HepG2 (cell line): ENCODE results near the gene CYLD. TPM values are rescaled to one million over a fixed set of nuclear protein-coding genes. Genes with fewer than 3 reads are reported as not detected.

Experiments used
- CSRNP1 ChIP-seq: sonication (generic); formaldehyde crosslinking; IDR thresholded peaks from 2 replicates; pipeline ENCODE4 v1.8.1; 2023; ENCODE audit warnings: mild to moderate bottlenecking, missing genetic modification reagents
- HMG20A ChIP-seq: IDR thresholded peaks from 2 replicates; pipeline ENCODE4 v1.6.1; 2016; ENCODE audit warnings: borderline replicate concordance
- JARID2 ChIP-seq: sonication (generic); formaldehyde crosslinking; IDR thresholded peaks from 2 replicates; pipeline ENCODE4 v1.8.1; 2023; ENCODE audit warnings: missing genetic modification reagents, inconsistent platforms; ENCODE audit not compliant: insufficient replicate concordance
- MAZ ChIP-seq, 2 experiments: sonication (generic) in 1 of 2; formaldehyde crosslinking in 1 of 2; IDR thresholded peaks; 2 replicates each; pipeline versions ENCODE4 v1.5.0 to v1.6.1; 2012 to 2020; ENCODE audit warnings: low read depth in 2 of 2, mild to moderate bottlenecking in 2 of 2, borderline replicate concordance in 1 of 2, improper control_type of control experiment in 1 of 2, low read length in 1 of 2, missing genetic modification reagents in 1 of 2, moderate library complexity in 1 of 2
- MYC ChIP-seq: sonication (generic); formaldehyde crosslinking; IDR thresholded peaks from 2 replicates; pipeline ENCODE4 v1.9.0; 2021; ENCODE audit warnings: missing genetic modification reagents, borderline replicate concordance
- NCOA1 ChIP-seq: sonication (generic); formaldehyde crosslinking; IDR thresholded peaks from 2 replicates; pipeline ENCODE4 v1.9.0; 2021; ENCODE audit warnings: missing genetic modification reagents
- NFYC ChIP-seq: IDR thresholded peaks from 2 replicates; pipeline ENCODE4 v1.6.1; 2016; ENCODE audit warnings: missing genetic modification reagents, missing compliant biosample characterization
- PHB2 ChIP-seq: fragments of 450-650 bp; IDR thresholded peaks from 2 replicates; pipeline ENCODE4 v1.6.1; 2018; ENCODE audit not compliant: partially characterized antibody
- POGZ ChIP-seq: sonication (generic); formaldehyde crosslinking; IDR thresholded peaks from 2 replicates; pipeline ENCODE4 v1.4.0; 2020; ENCODE audit warnings: mild to moderate bottlenecking, missing genetic modification reagents
- REXO4 ChIP-seq: sonication (generic); formaldehyde crosslinking; IDR thresholded peaks from 2 replicates; pipeline ENCODE4 v1.8.0; 2022; ENCODE audit warnings: missing genetic modification reagents, mild to moderate bottlenecking, borderline replicate concordance
- SNAPC2 ChIP-seq: sonication (generic); formaldehyde crosslinking; IDR thresholded peaks from 2 replicates; pipeline ENCODE4 v1.8.1; 2022; ENCODE audit warnings: mild to moderate bottlenecking, missing genetic modification reagents
- SRSF1 ChIP-seq: fragments of 200-400 bp; formaldehyde crosslinking; optimal IDR thresholded peaks from 2 replicates; pipeline ENCODE3; 2017; ENCODE audit warnings: mild to moderate bottlenecking, low read depth, low read length, moderate library complexity
- STAT5B ChIP-seq: sonication (generic); formaldehyde crosslinking; IDR thresholded peaks from 2 replicates; pipeline ENCODE4 v1.4.0; 2020; ENCODE audit warnings: missing genetic modification reagents
- ZMAT3 ChIP-seq: sonication (generic); formaldehyde crosslinking; conservative IDR thresholded peaks from 2 replicates; pipeline ENCODE4 v1.7.0; 2021; ENCODE audit warnings: missing genetic modification reagents
- ZNF230 ChIP-seq: sonication (generic); formaldehyde crosslinking; IDR thresholded peaks from 2 replicates; pipeline ENCODE4 v1.4.0; 2020; ENCODE audit warnings: mild to moderate bottlenecking, missing genetic modification reagents
- ZNF234 ChIP-seq: sonication (generic); formaldehyde crosslinking; conservative IDR thresholded peaks from 2 replicates; pipeline ENCODE4 v1.5.1; 2020; ENCODE audit warnings: mild to moderate bottlenecking, missing genetic modification reagents
- ZNF382 ChIP-seq: sonication (generic); formaldehyde crosslinking; IDR thresholded peaks from 2 replicates; pipeline ENCODE4 v1.5.0; 2020; ENCODE audit warnings: missing genetic modification reagents, mild to moderate bottlenecking, borderline replicate concordance
- ZNF546 ChIP-seq: sonication (generic); formaldehyde crosslinking; conservative IDR thresholded peaks from 2 replicates; pipeline ENCODE4 v1.8.1; 2023; ENCODE audit warnings: mild to moderate bottlenecking, missing genetic modification reagents
- ZNF558 ChIP-seq: sonication (generic); formaldehyde crosslinking; IDR thresholded peaks from 2 replicates; pipeline ENCODE4 v1.9.0; 2022; ENCODE audit warnings: mild to moderate bottlenecking, missing genetic modification reagents, borderline replicate concordance
- ZNF616 ChIP-seq: sonication (generic); formaldehyde crosslinking; IDR thresholded peaks from 2 replicates; pipeline ENCODE4 v1.5.0; 2020; ENCODE audit warnings: low read depth, mild to moderate bottlenecking, missing genetic modification reagents
- ZNF773 ChIP-seq: sonication (generic); formaldehyde crosslinking; IDR thresholded peaks from 2 replicates; pipeline ENCODE4 v1.4.0; 2020; ENCODE audit warnings: missing genetic modification reagents, borderline replicate concordance
- polyA plus RNA-seq, 8 experiments: library from polyadenylated mRNA; depleted of rRNA in 3 of 8; stranded (reverse) in 7 of 8; unstranded in 1 of 8; fragments of >200 nt; fragmentation: Illumina TruSeq in 4 of 8; extraction: Trizol in 4 of 8; gene quantifications; 2 replicates each; pipeline versions ENCODE4 v1.2.1 to v1.2.3, GENCODE V29; 2011 to 2016; ENCODE audit warnings: low read depth in 4 of 8, missing spikeins in 1 of 8, mixed read lengths in 1 of 8; ENCODE audit not compliant: insufficient read depth in 1 of 8
- total RNA-seq, 5 experiments: library from RNA; depleted of rRNA; stranded (reverse); fragments of >200 nt; fragmentation: Illumina TruSeq; extraction: Trizol; gene quantifications; 2 replicates each; pipeline ENCODE4 v1.2.3, GENCODE V29; 2016; ENCODE audit warnings: low read depth in 1 of 5
- TF ChIP-seq, protein P1 (sequence below): IDR thresholded peaks from 2 replicates; pipeline ENCODE4 v1.4.0; 2020; ENCODE audit warnings: mild to moderate bottlenecking, missing genetic modification reagents
- TF ChIP-seq, protein P2 (sequence below): sonication (generic); formaldehyde crosslinking; IDR thresholded peaks from 2 replicates; pipeline ENCODE4 v1.8.1; 2023; ENCODE audit warnings: mild to moderate bottlenecking, missing genetic modification reagents

Gene CYLD
- total and polyA plus RNA-seq, 2 of the 13 experiments (the other 11 are each of a cell fraction or from before 2014, with no cell fraction given) = 6.1 to 11.4 TPM

DNA sequence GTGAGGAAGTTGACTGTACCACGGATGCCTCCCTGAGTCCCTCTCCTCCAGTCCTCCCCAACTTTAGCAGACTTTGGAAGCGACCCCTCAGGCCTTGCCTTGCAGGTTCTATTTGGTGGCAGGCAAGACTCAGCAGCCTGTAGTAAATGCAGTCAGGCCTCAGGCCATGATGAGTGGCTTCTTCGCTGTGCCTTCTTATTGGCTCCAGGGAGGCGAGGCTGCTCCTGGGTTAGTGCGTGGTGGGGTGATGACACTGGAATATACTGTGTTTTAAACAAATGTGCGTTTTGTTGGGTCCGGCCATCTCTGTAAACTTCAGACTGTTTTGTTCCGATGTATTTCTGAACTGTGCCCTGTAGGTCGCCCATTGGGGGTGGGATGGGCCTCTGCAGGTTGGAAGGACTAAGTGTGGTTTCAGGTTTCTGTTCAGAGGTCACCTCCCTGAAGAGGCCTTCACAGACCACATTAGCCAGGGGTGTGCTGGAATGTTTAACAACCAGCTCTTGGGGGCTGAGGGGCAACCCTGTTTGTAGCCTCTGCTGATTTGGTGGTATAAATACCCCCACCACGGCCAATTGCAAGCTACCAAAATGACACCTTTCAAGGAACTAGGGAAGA lies 62.5 kb downstream of the CYLD start (continued):
- TF ChIP-seq, protein P1, sequence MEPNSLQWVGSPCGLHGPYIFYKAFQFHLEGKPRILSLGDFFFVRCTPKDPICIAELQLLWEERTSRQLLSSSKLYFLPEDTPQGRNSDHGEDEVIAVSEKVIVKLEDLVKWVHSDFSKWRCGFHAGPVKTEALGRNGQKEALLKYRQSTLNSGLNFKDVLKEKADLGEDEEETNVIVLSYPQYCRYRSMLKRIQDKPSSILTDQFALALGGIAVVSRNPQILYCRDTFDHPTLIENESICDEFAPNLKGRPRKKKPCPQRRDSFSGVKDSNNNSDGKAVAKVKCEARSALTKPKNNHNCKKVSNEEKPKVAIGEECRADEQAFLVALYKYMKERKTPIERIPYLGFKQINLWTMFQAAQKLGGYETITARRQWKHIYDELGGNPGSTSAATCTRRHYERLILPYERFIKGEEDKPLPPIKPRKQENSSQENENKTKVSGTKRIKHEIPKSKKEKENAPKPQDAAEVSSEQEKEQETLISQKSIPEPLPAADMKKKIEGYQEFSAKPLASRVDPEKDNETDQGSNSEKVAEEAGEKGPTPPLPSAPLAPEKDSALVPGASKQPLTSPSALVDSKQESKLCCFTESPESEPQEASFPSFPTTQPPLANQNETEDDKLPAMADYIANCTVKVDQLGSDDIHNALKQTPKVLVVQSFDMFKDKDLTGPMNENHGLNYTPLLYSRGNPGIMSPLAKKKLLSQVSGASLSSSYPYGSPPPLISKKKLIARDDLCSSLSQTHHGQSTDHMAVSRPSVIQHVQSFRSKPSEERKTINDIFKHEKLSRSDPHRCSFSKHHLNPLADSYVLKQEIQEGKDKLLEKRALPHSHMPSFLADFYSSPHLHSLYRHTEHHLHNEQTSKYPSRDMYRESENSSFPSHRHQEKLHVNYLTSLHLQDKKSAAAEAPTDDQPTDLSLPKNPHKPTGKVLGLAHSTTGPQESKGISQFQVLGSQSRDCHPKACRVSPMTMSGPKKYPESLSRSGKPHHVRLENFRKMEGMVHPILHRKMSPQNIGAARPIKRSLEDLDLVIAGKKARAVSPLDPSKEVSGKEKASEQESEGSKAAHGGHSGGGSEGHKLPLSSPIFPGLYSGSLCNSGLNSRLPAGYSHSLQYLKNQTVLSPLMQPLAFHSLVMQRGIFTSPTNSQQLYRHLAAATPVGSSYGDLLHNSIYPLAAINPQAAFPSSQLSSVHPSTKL (CRISPR knock-in tag) = peak; percentile 64; the same call in 1 of the 2 replicates
- no peak for TF ChIP-seq ZNF558
- peak; percentile 55; the same call in 1 of the 2 replicates for TF ChIP-seq SNAPC2 (CRISPR knock-in tag)
- peak; percentile 52; the same call in 1 of the 2 replicates for TF ChIP-seq HMG20A
- TF ChIP-seq, protein P2, sequence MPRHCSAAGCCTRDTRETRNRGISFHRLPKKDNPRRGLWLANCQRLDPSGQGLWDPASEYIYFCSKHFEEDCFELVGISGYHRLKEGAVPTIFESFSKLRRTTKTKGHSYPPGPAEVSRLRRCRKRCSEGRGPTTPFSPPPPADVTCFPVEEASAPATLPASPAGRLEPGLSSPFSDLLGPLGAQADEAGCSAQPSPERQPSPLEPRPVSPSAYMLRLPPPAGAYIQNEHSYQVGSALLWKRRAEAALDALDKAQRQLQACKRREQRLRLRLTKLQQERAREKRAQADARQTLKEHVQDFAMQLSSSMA (CRISPR knock-in tag) = peak; percentile 94; the same call in 1 of the 2 replicates
- TF ChIP-seq ZNF773 = no peak
- TF ChIP-seq MYC (CRISPR knock-in tag) = peak; percentile 33; the same call in 1 of the 2 replicates
- TF ChIP-seq CSRNP1 (CRISPR knock-in tag) = no peak
- TF ChIP-seq SRSF1 = no peak
- no peak for TF ChIP-seq ZNF382
- TF ChIP-seq NFYC (CRISPR knock-in tag) = no peak
- TF ChIP-seq MAZ (IDR thresholded peaks at IDR 0.05; ENCODE audit: borderline replicate concordance, low read depth, low read length) = no peak
- TF ChIP-seq MAZ (CRISPR knock-in tag; IDR thresholded peaks at IDR 0.05; ENCODE audit: low read depth) = no peak
- no peak for TF ChIP-seq NCOA1 (CRISPR knock-in tag)
- peak; percentile 53; the same call in 1 of the 2 replicates for TF ChIP-seq ZMAT3 (CRISPR knock-in tag)
- no peak for TF ChIP-seq ZNF230
- TF ChIP-seq POGZ = peak; percentile 95
- no peak for TF ChIP-seq ZNF616
- no peak for TF ChIP-seq REXO4
- TF ChIP-seq STAT5B (CRISPR knock-in tag) = no peak
- TF ChIP-seq PHB2 = no peak
- TF ChIP-seq ZNF546 (CRISPR knock-in tag) = no peak
- TF ChIP-seq JARID2 (CRISPR knock-in tag) = no peak
- TF ChIP-seq ZNF234 (CRISPR knock-in tag) = no peak
